ENCODE results near the gene PLSCR5. TPM values are rescaled to one million over a fixed set of nuclear protein-coding genes. Genes with fewer than 3 reads are reported as not detected.

PLSCR5 gene
- total RNA-seq, 3 donors from 2014 or later (not counting 1 experiment from before 2014, with no cell fraction given): not detected

DNA sequence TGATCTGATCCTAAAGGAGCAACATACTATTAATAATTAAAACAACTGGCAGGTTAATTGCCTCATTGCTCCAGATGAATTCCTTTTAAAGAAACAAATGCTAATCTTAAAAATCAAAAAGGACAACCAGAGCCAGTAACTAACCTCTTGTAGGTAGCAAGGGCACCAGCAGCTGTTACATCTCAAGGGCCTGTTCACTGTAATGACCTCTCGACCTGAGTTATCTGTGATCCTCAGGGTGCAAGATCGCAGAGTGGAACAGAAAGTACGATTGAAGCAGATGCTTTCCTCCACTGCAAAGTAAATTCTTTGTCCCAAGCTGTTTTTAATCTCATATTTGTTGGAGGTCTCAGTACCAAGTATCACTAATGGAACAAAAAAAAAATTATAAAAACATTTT lies 11.4 kb downstream of the PLSCR5 start:
- Histone ChIP-seq H3K27ac (ENCODE audit: low read length) (no peak overlapping the region), H3K4me1 (ENCODE audit: control insufficient read depth, insufficient read depth, low read length) (no peaks in the 10 kb centered on the region), H3K4me3 (ENCODE audit: low read length) (no peak overlapping the region), H3K27me3 (ENCODE audit: control insufficient read depth, insufficient read depth, low read length) (no peaks in the 10 kb centered on the region), H3K9me3 (ENCODE audit: control insufficient read depth, insufficient read depth, low read length) (no peaks in the 10 kb centered on the region), H3K36me3 (ENCODE audit: control insufficient read depth, insufficient read depth, low read length) (no peaks in the 10 kb centered on the region)
- Mint-ChIP-seq H3K4me1 (no peaks in the 10 kb centered on the region), H3K9me3 (no peaks in the 10 kb centered on the region), H3K4me3 (no peak overlapping the region), H3K27me3 (ENCODE audit: low read depth in 2 of 2) (peaks cover 0 to 5% of the 10 kb centered on the region in 2 donors), H3K36me3 (no peaks in the 10 kb centered on the region), H3K27ac (no peak overlapping the region)
- ATAC-seq: no peak
- intact Hi-C loops (cut with micrococcal nuclease): no loop called here
- no peak for DNase-seq
- TF ChIP-seq, protein P1, sequence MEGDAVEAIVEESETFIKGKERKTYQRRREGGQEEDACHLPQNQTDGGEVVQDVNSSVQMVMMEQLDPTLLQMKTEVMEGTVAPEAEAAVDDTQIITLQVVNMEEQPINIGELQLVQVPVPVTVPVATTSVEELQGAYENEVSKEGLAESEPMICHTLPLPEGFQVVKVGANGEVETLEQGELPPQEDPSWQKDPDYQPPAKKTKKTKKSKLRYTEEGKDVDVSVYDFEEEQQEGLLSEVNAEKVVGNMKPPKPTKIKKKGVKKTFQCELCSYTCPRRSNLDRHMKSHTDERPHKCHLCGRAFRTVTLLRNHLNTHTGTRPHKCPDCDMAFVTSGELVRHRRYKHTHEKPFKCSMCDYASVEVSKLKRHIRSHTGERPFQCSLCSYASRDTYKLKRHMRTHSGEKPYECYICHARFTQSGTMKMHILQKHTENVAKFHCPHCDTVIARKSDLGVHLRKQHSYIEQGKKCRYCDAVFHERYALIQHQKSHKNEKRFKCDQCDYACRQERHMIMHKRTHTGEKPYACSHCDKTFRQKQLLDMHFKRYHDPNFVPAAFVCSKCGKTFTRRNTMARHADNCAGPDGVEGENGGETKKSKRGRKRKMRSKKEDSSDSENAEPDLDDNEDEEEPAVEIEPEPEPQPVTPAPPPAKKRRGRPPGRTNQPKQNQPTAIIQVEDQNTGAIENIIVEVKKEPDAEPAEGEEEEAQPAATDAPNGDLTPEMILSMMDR (IDR thresholded peaks at IDR 0.05): no peak
- 85% methylated on average over 3 of the region's 3 CpGs for WGBS (ENCODE audit: insufficient coverage)

DNA sequence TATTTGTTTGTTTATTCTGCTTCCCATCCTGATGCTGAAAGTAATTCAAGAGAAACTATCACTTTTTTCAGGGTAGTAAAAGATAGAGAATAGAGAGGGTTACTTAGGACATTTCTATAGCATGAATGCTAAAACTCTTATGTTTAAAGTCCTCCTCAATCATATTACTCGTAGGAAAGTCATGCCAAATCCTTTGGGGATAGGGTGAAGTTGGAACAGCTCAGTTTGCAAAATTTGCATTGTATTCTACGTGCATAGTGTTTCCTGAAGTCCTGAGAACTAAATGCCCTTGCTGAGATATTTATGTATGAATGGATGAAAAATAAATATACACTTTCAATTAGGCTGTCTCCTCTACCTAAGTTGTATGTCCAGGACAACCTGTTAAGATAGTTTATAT lies 14.6 kb downstream of the PLSCR5 start:
- Histone ChIP-seq H3K4me3 (ENCODE audit: low read length) (no peak overlapping the region), H3K36me3 (ENCODE audit: control insufficient read depth, insufficient read depth, low read length) (no peaks in the 10 kb centered on the region), H3K9me3 (ENCODE audit: control insufficient read depth, insufficient read depth, low read length) (no peaks in the 10 kb centered on the region), H3K27me3 (ENCODE audit: control insufficient read depth, insufficient read depth, low read length) (no peaks in the 10 kb centered on the region), H3K4me1 (ENCODE audit: control insufficient read depth, insufficient read depth, low read length) (no peaks in the 10 kb centered on the region), H3K27ac (ENCODE audit: low read length) (no peak overlapping the region)
- no CpG with 5 or more reads among the region's 2 CpGs for WGBS (ENCODE audit: insufficient coverage)
- no peaks in the 10 kb centered on the region for H3K36me3 Mint-ChIP-seq
- H3K27ac Mint-ChIP-seq: no peak overlapping the region
- TF ChIP-seq, protein P1 (IDR thresholded peaks at IDR 0.05): no peak
- ATAC-seq (no peak), DNase-seq (no peak)
- H3K27me3 Mint-ChIP-seq (ENCODE audit: low read depth in 2 of 2): peaks cover 0 to 3% of the 10 kb centered on the region in 2 donors
- H3K9me3 Mint-ChIP-seq: no peaks in the 10 kb centered on the region
- H3K4me1 Mint-ChIP-seq: no peaks in the 10 kb centered on the region
- intact Hi-C loops (cut with micrococcal nuclease): no loop called here
- H3K4me3 Mint-ChIP-seq: no peak overlapping the region

- ATAC-seq (no peak), DNase-seq (peak in 1 of 2 donors; percentile 26)
- no peaks in the 10 kb centered on the region for H3K9me3 ChIP-seq (ENCODE audit: control insufficient read depth, insufficient read depth, low read length)
- Mint-ChIP-seq H3K27ac (no peak overlapping the region), H3K9me3 (no peaks in the 10 kb centered on the region), H3K36me3 (no peaks in the 10 kb centered on the region), H3K4me1 (no peaks in the 10 kb centered on the region), H3K27me3 (ENCODE audit: low read depth in 2 of 2) (peaks cover 0 to 3% of the 10 kb centered on the region in 2 donors), H3K4me3 (no peak overlapping the region)
- no peaks in the 10 kb centered on the region for H3K27me3 ChIP-seq (ENCODE audit: control insufficient read depth, insufficient read depth, low read length)
- H3K4me3 ChIP-seq (ENCODE audit: low read length): no peak overlapping the region
- intact Hi-C loops (cut with micrococcal nuclease): loop anchor here (5.0 kb wide), 1 partner anchor 1867 kb away; no protein-coding TSS in a partner anchor
- 0% methylated on average over 1 of the region's 1 CpG for WGBS (ENCODE audit: insufficient coverage)
- no peaks in the 10 kb centered on the region for H3K4me1 ChIP-seq (ENCODE audit: control insufficient read depth, insufficient read depth, low read length)
- H3K27ac ChIP-seq (ENCODE audit: low read length): no peak overlapping the region
- no peaks in the 10 kb centered on the region for H3K36me3 ChIP-seq (ENCODE audit: control insufficient read depth, insufficient read depth, low read length)
- TF ChIP-seq, protein P1 (IDR thresholded peaks at IDR 0.05): no peak
Observed at GRCh38 chr3:146589899-146590508, 15.1 kb downstream of the PLSCR5 start.

DNA sequence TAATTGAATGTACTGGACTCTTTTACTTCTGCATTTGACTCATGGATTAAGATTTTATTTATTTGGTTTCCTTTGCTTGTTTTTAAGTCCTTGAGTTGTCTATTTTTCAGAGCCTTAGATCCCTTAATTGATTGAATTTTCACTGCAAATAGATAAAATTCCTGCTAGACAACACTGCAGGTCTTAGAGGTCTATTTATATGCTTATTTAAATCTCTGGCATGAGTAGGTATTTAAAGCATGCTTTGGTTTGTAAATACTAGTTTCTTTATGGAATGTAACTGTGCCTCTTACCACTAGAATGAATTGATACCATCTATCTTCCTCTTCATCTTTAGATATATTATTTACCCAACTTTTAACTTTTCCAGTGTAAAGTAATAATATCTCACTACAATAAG lies 20.0 kb downstream of the PLSCR5 start:
- no peaks in the 10 kb centered on the region for H3K36me3 ChIP-seq (ENCODE audit: control insufficient read depth, insufficient read depth, low read length)
- no peaks in the 10 kb centered on the region for H3K4me1 ChIP-seq (ENCODE audit: control insufficient read depth, insufficient read depth, low read length)
- DNase-seq (no peak), ATAC-seq (no peak)
- H3K4me1 Mint-ChIP-seq: no peaks in the 10 kb centered on the region
- TF ChIP-seq, protein P1 (IDR thresholded peaks at IDR 0.05): no peak
- no peak overlapping the region for H3K27ac Mint-ChIP-seq
- H3K27me3 Mint-ChIP-seq (ENCODE audit: low read depth in 2 of 2): peaks cover 5% of the 10 kb centered on the region in 2 donors
- H3K9me3 Mint-ChIP-seq: no peaks in the 10 kb centered on the region
- H3K27ac ChIP-seq (ENCODE audit: low read length): no peak overlapping the region
- no peaks in the 10 kb centered on the region for H3K9me3 ChIP-seq (ENCODE audit: control insufficient read depth, insufficient read depth, low read length)
- H3K27me3 ChIP-seq (ENCODE audit: control insufficient read depth, insufficient read depth, low read length): no peaks in the 10 kb centered on the region
- H3K4me3 Mint-ChIP-seq: no peak overlapping the region
- H3K4me3 ChIP-seq (ENCODE audit: low read length): no peak overlapping the region
- H3K36me3 Mint-ChIP-seq: no peaks in the 10 kb centered on the region
- intact Hi-C loops (cut with micrococcal nuclease): loop anchor here (5.0 kb wide), 1 partner anchor 1872 kb away; no protein-coding TSS in a partner anchor

Measured in natural killer cell (primary cell).